Subcutaneous adipose tissue (tissue), 4 donors: ENCODE data around the gene EDNRB. TPM values are rescaled to one million over a fixed set of nuclear protein-coding genes. Genes with fewer than 3 reads are reported as not detected.

ENCODE experiments used
- CTCF ChIP-seq: fragments of 450-650 bp; IDR thresholded peaks from one replicate; pipeline ENCODE4 v1.5.1; 2016; ENCODE audit warnings: low read depth, mild to moderate bottlenecking, control low read depth, antibody characterized with exemption, moderate library complexity
- total RNA-seq, 4 donors: library from RNA; depleted of rRNA; stranded (reverse); fragments of >200 nt; gene quantifications; one replicate each; pipeline ENCODE4 v1.1.0, GENCODE V29; 2016

EDNRB gene
- total RNA-seq, 4 donors from 2014 or later: 99.8 to 163 (median 103) TPM

GRCh38 chr13:77896977-77897376 is 21.7 kb downstream of the EDNRB start:
- no peak for TF ChIP-seq CTCF

- TF ChIP-seq CTCF: no peak
Observed at GRCh38 chr13:77896536-77896935, 22.1 kb downstream of the EDNRB start.

- TF ChIP-seq CTCF: no peak
Observed at GRCh38 chr13:77894743-77895142, 23.9 kb downstream of the EDNRB start.

DNA sequence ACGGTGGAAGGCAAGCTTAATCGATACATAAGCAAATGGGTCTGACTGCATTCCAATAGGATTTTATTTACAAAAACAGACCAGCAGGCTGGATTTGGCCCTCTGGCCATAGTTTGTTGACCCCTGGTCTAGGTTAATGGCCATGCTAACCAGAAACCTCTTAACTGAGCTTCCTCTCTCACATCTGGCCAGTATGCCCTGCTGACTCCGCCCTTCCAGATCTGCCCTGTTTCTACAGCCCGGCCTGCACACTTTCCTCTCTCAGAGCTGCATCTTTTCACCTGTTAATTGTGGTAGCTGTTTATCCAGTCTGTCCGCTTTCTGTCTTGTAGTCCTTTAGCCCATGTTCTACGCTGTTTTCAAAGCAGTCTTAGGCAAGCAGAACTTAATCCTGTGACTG is 25.6 kb downstream of the EDNRB start:
- TF ChIP-seq CTCF: no peak

- no peak for TF ChIP-seq CTCF
Observed at GRCh38 chr13:77892491-77892890, 26.1 kb downstream of the EDNRB start.

GRCh38 chr13:77891486-77891885 is 27.1 kb downstream of the EDNRB start:
- no peak for TF ChIP-seq CTCF

GRCh38 chr13:77891041-77891440 is 27.6 kb downstream of the EDNRB start:
- TF ChIP-seq CTCF: no peak
